K562 (cell line): ENCODE data around the gene NPHP3. TPM values are rescaled to one million over a fixed set of nuclear protein-coding genes. Genes with fewer than 3 reads are reported as not detected.

ENCODE experiments used
- ETS2 ChIP-seq: IDR thresholded peaks from 2 replicates; pipeline ENCODE4 v1.6.1; 2016; ENCODE audit warnings: borderline replicate concordance, missing genetic modification characterization, mild to moderate bottlenecking, moderate library complexity, missing compliant biosample characterization; ENCODE audit not compliant: poor library complexity, severe bottlenecking
- RFX1 ChIP-seq: fragments of 450-650 bp; IDR thresholded peaks from 2 replicates; pipeline ENCODE4 v1.6.1; 2016; ENCODE audit warnings: mild to moderate bottlenecking, moderate library complexity
- SIN3A ChIP-seq, 2 experiments: fragments of 150-350 bp in 1 of 2; IDR thresholded peaks; 2 replicates each; pipeline ENCODE4 v1.6.1; 2011 to 2016; ENCODE audit warnings: borderline replicate concordance in 2 of 2, low read depth in 2 of 2, low read length in 2 of 2, mild to moderate bottlenecking in 2 of 2, moderate library complexity in 2 of 2; ENCODE audit not compliant: control insufficient read depth in 1 of 2
- SLC30A9 ChIP-seq: fragments of 250-450 bp; sonication (Bioruptor Pico); IDR thresholded peaks from 2 replicates; pipeline ENCODE4 v1.8.0; 2022; ENCODE audit warnings: mild to moderate bottlenecking, moderate library complexity
- TBP ChIP-seq: optimal IDR thresholded peaks from 2 replicates; pipeline ENCODE3; 2011; ENCODE audit warnings: low read depth, low read length, improper control_type of control experiment
- YY1 ChIP-seq, 3 experiments: IDR thresholded peaks; 2 replicates each; pipeline ENCODE4 v1.6.1; 2011; ENCODE audit warnings: low read length in 2 of 3, mild to moderate bottlenecking in 2 of 3, moderate library complexity in 2 of 3, borderline replicate concordance in 1 of 3, control low read depth in 1 of 3, low read depth in 1 of 3; ENCODE audit not compliant: insufficient read depth in 3 of 3, insufficient replicate concordance in 2 of 3, control insufficient read depth in 1 of 3, insufficient read length in 1 of 3; ENCODE audit errors: extremely low read depth in 1 of 3
- polyA plus RNA-seq, 8 experiments: library from polyadenylated mRNA; depleted of rRNA in 4 of 8; stranded (reverse) in 5 of 8; unstranded in 3 of 8; fragments of >200 nt; fragmentation: Nextera tagmentation in 2 of 8; fragmentation: Illumina TruSeq in 1 of 8; extraction: Ambion mirVana in 2 of 8; extraction: Trizol in 1 of 8; gene quantifications; 2 replicates each; pipeline versions ENCODE4 v1.2.1 to v1.2.3, GENCODE V29; 2011 to 2014; ENCODE audit warnings: inconsistent platforms in 1 of 8, missing spikeins in 1 of 8
- total RNA-seq, 7 experiments: library from RNA; depleted of rRNA in 6 of 7; stranded (reverse); fragments of >200 nt in 6 of 7; fragmentation: Illumina TruSeq in 2 of 7; extraction: Trizol in 2 of 7; gene quantifications; 2 replicates each; pipeline versions ENCODE4 v1.2.1 to v1.2.3, GENCODE V29; 2011 to 2021; ENCODE audit warnings: low replicate concordance in 1 of 7
- TF ChIP-seq, protein P1 (sequence below): fragments of 200-800 bp; sonication (Bioruptor generic); IDR thresholded peaks from 2 replicates; pipeline ENCODE4 v1.6.1; 2017; ENCODE audit warnings: missing genetic modification characterization, missing compliant biosample characterization
- TF ChIP-seq, protein P2 (sequence below), 2 experiments: fragments of 450-650 bp in 1 of 2; sonication (generic) in 1 of 2; formaldehyde crosslinking in 1 of 2; IDR thresholded peaks in 1 of 2; conservative IDR thresholded peaks in 1 of 2; 2 replicates each; pipeline versions ENCODE4 v1.6.1 to v1.8.1; 2016 to 2023; ENCODE audit warnings: mild to moderate bottlenecking in 2 of 2, moderate library complexity in 2 of 2, inconsistent platforms in 1 of 2, missing genetic modification reagents in 1 of 2
- TF ChIP-seq, protein P3 (sequence below): sonication (generic); formaldehyde crosslinking; IDR thresholded peaks from 2 replicates; pipeline ENCODE4 v1.8.0; 2022; ENCODE audit warnings: missing genetic modification reagents, mild to moderate bottlenecking, moderate library complexity, borderline replicate concordance
- TF ChIP-seq, protein P4 (sequence below): fragments of 200-800 bp; sonication (Bioruptor generic); IDR thresholded peaks from 2 replicates; pipeline ENCODE4 v1.6.1; 2017; ENCODE audit warnings: missing genetic modification characterization, missing compliant biosample characterization

NPHP3 gene
- total and polyA plus RNA-seq, 9 of the 15 experiments (the other 6 are each of a cell fraction or from before 2014, with no cell fraction given): 0.62 to 13.2 (median 5.8) TPM

DNA sequence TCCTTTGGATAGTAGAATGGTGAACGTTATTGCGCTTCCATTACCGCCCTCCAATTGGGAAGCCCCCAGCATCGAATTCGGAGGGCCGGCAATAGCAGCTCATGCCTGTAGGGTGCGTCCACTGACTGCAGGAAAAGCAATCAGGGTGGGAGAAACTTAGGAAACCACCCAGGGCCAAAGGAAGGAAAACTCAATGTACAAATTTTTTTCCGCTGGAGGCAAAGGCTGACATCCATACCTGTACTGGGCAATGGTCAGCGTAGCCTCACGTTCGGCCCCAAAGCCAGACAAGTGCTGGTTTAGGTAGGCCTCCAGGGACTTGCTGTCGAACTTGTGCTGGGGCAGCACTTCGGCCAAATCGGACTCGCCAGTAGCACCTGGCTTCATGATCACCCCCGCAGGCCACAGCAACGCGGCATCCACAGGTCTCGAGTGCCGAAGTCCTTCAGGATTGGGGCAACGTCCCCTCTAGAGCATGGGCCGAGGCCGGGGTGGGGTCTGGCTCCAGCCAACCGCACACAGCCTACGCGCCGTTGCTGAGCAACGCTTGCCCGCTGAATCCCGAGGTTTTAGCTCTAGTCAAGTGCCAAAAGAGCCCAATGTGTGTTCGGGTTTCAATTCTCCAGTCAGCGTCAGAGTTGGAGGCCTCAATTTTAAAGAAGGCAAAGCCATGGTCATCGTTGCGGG is 62.7 kb downstream of the NPHP3 start, which contains the start of gene ACAD11 (continued):
- TF ChIP-seq YY1 (IDR thresholded peaks at IDR 0.05; ENCODE audit: borderline replicate concordance in 1 of 3, control insufficient read depth in 1 of 3, extremely low read depth in 1 of 3, insufficient read depth in 3 of 3, insufficient read length in 1 of 3, insufficient replicate concordance in 2 of 3, low read depth in 1 of 3, low read length in 2 of 3) (peak in 1 of 3 experiments; percentile 8), SIN3A (IDR thresholded peaks at IDR 0.05; ENCODE audit: borderline replicate concordance in 2 of 2, control insufficient read depth in 1 of 2, low read depth in 2 of 2, low read length in 2 of 2) (peak; percentile 9 to 22; a peak in 1 of 4 replicates), ETS2 (tag) (no peak), SLC30A9 (CRISPR knock-in tag) (no peak), TBP (peak; percentile 4), RFX1 (peak; percentile 86)
- TF ChIP-seq, protein P1, sequence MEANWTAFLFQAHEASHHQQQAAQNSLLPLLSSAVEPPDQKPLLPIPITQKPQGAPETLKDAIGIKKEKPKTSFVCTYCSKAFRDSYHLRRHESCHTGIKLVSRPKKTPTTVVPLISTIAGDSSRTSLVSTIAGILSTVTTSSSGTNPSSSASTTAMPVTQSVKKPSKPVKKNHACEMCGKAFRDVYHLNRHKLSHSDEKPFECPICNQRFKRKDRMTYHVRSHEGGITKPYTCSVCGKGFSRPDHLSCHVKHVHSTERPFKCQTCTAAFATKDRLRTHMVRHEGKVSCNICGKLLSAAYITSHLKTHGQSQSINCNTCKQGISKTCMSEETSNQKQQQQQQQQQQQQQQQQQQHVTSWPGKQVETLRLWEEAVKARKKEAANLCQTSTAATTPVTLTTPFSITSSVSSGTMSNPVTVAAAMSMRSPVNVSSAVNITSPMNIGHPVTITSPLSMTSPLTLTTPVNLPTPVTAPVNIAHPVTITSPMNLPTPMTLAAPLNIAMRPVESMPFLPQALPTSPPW (CRISPR knock-in tag): peak; percentile 22
- TF ChIP-seq, protein P2, sequence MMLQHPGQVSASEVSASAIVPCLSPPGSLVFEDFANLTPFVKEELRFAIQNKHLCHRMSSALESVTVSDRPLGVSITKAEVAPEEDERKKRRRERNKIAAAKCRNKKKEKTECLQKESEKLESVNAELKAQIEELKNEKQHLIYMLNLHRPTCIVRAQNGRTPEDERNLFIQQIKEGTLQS (IDR thresholded peaks at IDR 0.05): no peak
- TF ChIP-seq, protein P2 (CRISPR knock-in tag; conservative IDR thresholded peaks at IDR 0.05): no peak
- TF ChIP-seq, protein P3, sequence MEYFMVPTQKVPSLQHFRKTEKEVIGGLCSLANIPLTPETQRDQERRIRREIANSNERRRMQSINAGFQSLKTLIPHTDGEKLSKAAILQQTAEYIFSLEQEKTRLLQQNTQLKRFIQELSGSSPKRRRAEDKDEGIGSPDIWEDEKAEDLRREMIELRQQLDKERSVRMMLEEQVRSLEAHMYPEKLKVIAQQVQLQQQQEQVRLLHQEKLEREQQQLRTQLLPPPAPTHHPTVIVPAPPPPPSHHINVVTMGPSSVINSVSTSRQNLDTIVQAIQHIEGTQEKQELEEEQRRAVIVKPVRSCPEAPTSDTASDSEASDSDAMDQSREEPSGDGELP: 0 out of 2 replicates have a peak, but pooled peaks have one; percentile 10
- TF ChIP-seq, protein P4, sequence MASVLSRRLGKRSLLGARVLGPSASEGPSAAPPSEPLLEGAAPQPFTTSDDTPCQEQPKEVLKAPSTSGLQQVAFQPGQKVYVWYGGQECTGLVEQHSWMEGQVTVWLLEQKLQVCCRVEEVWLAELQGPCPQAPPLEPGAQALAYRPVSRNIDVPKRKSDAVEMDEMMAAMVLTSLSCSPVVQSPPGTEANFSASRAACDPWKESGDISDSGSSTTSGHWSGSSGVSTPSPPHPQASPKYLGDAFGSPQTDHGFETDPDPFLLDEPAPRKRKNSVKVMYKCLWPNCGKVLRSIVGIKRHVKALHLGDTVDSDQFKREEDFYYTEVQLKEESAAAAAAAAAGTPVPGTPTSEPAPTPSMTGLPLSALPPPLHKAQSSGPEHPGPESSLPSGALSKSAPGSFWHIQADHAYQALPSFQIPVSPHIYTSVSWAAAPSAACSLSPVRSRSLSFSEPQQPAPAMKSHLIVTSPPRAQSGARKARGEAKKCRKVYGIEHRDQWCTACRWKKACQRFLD (CRISPR knock-in tag): 0 out of 2 replicates have a peak, but pooled peaks have one; percentile 40
